Prostate gland (tissue), 2 donors: ENCODE measurements around the gene C1S.

Experiments
- CTCF ChIP-seq, 4 experiments: fragments of 200-600 bp in 2 of 4; fragments of 450-650 bp in 2 of 4; sonication (generic) in 2 of 4; IDR thresholded peaks; 1 replicate in 3 of 4; 2 replicates in 1 of 4; pipeline ENCODE4 v1.5.1; 2016 to 2019; ENCODE audit warnings: antibody characterized with exemption in 4 of 4, mild to moderate bottlenecking in 2 of 4, moderate library complexity in 2 of 4
- POLR2A ChIP-seq: fragments of 450-650 bp; IDR thresholded peaks from one replicate; pipeline ENCODE4 v1.6.1; 2016; ENCODE audit warnings: antibody characterized with exemption, mild to moderate bottlenecking

GRCh38 chr12:7078163-7078562 is 17.6 kb downstream of the C1S start:
- TF ChIP-seq CTCF (IDR thresholded peaks at IDR 0.05): no peak
- no peak for TF ChIP-seq POLR2A
